K562 (cell line): ENCODE results near the gene OR2M4. TPM values are rescaled to one million over a fixed set of nuclear protein-coding genes. Genes with fewer than 3 reads are reported as not detected.

Source experiments
- ATAC-seq: fragments of 200-7000 bp; cut with Tn5 transposase; 3 replicates; pipeline ENCODE4 v1.9.1; 2020; ENCODE audit warnings: moderate library complexity
- BruUV-seq: library from RNA; stranded (reverse); fragments of 400-500 nt; replicated peaks from 2 replicates; lab custom pipeline; 2021; lab: Mats Ljungman, UMichigan
- CTCF ChIA-PET: fragments of 300-600 bp; formaldehyde crosslinking; extraction: SDS; loops from one replicate; lab custom pipeline; 2021; ENCODE audit warnings: low intra/inter-chr PET ratio; lab: Yijun Ruan, JAX
- POLR2A ChIA-PET: fragments of 300-600, 350-650 bp; sonication (Branson Sonifier 250); formaldehyde crosslinking; extraction: SDS; loops from one replicate; lab custom pipeline; 2021; ENCODE audit warnings: antibody characterized with exemption, inconsistent platforms; lab: Yijun Ruan, JAX
- DNase-seq, 4 experiments: peaks; one replicate each; pipeline versions ENCODE4 v3.0.0 to v3.0.0-alpha.2; 2011 to 2018; ENCODE audit warnings: low spot score in 3 of 4, mixed read lengths in 3 of 4; ENCODE audit errors: extremely low read depth in 1 of 4
- FAIRE-seq: peaks from 2 replicates; lab custom pipeline; 2011; peaks lifted over from hg19 to GRCh38; lab: Jason Lieb, UNC
- H2AFZ ChIP-seq: 2 replicates; pipeline ENCODE4 v1.6.0; 2011; ENCODE audit warnings: low read depth, low read length, control low read depth, inconsistent platforms
- H3K27ac ChIP-seq: fragments of 200-600 bp; 3 replicates; pipeline ENCODE4 v1.8.0; 2011; ENCODE audit warnings: low read depth, mild to moderate bottlenecking, control low read depth, inconsistent platforms, low read length, moderate library complexity, mixed read lengths; ENCODE audit errors: extremely low read depth
- H3K27me3 ChIP-seq, 2 experiments: fragments of 300-600 bp in 1 of 2; 2 replicates in 1 of 2; 3 replicates in 1 of 2; pipeline versions ENCODE4 v1.6.0 to v1.8.0; 2011; ENCODE audit warnings: inconsistent platforms in 2 of 2, low read length in 2 of 2, mild to moderate bottlenecking in 1 of 2, mixed read lengths in 1 of 2, moderate library complexity in 1 of 2; ENCODE audit not compliant: control insufficient read depth in 2 of 2, insufficient read depth in 2 of 2
- H3K36me3 ChIP-seq: fragments of 300-600 bp; 3 replicates; pipeline ENCODE4 v1.8.0; 2011; ENCODE audit warnings: mild to moderate bottlenecking, low read length, inconsistent platforms; ENCODE audit not compliant: control insufficient read depth, insufficient read depth
- H3K4me1 ChIP-seq, 2 experiments: fragments of 200-600 bp in 1 of 2; replicated peaks in 1 of 2; 2 replicates in 1 of 2; 3 replicates in 1 of 2; pipeline versions ENCODE4 v1.5.1 to v1.8.0; 2011; ENCODE audit warnings: inconsistent platforms in 2 of 2, low read length in 2 of 2, mild to moderate bottlenecking in 1 of 2, mixed read lengths in 1 of 2, moderate library complexity in 1 of 2; ENCODE audit not compliant: control insufficient read depth in 2 of 2, insufficient read depth in 2 of 2
- H3K4me2 ChIP-seq: 2 replicates; pipeline ENCODE4 v1.6.1; 2011; ENCODE audit warnings: low read length, control low read depth, inconsistent platforms, mixed read lengths; ENCODE audit not compliant: insufficient read depth
- H3K4me3 ChIP-seq: fragments of 200-600 bp; sonication (generic), shearing (Covaris generic); 2 replicates; pipeline ENCODE4 v1.5.1; 2016; ENCODE audit warnings: control low read depth, inconsistent platforms
- H3K79me2 ChIP-seq: fragments of 200-600 bp; 3 replicates; pipeline ENCODE4 v1.8.0; 2011; ENCODE audit warnings: low read length, inconsistent platforms; ENCODE audit not compliant: control insufficient read depth, insufficient read depth
- H3K9ac ChIP-seq, 2 experiments: 2 replicates each; pipeline versions ENCODE4 v1.6.0 to v1.6.1; 2011; ENCODE audit warnings: low read depth in 2 of 2, low read length in 2 of 2, control low read depth in 1 of 2, inconsistent platforms in 1 of 2, mild to moderate bottlenecking in 1 of 2, mixed read lengths in 1 of 2; ENCODE audit not compliant: insufficient read depth in 1 of 2
- H3K9me1 ChIP-seq: one replicate; pipeline ENCODE4 v1.6.0; 2011; ENCODE audit warnings: inconsistent platforms, mild to moderate bottlenecking, low read length, moderate library complexity; ENCODE audit not compliant: control insufficient read depth, insufficient read depth
- H3K9me3 ChIP-seq: replicated peaks from 2 replicates; pipeline ENCODE4 v1.5.1; 2011; ENCODE audit warnings: low read depth, low read length, inconsistent platforms; ENCODE audit not compliant: control insufficient read depth, insufficient read depth
- H4K20me1 ChIP-seq: replicated peaks from 2 replicates; pipeline ENCODE4 v1.6.1; 2011; ENCODE audit warnings: low read length, inconsistent platforms, mixed read lengths; ENCODE audit not compliant: control insufficient read depth, insufficient read depth
- BRCA1 ChIP-seq, 2 experiments: fragments of 450-650 bp in 1 of 2; sonication (generic) in 1 of 2; formaldehyde crosslinking in 1 of 2; IDR thresholded peaks; 2 replicates each; pipeline versions ENCODE4 v1.5.0 to v1.6.1; 2017 to 2020; ENCODE audit warnings: mild to moderate bottlenecking in 1 of 2, missing genetic modification reagents in 1 of 2
- CCAR2 ChIP-seq: fragments of 200-400 bp; formaldehyde crosslinking; IDR thresholded peaks from 2 replicates; pipeline ENCODE4 v1.6.1; 2017; ENCODE audit warnings: mild to moderate bottlenecking, low read depth, low read length
- EP300 ChIP-seq: IDR thresholded peaks from 2 replicates; pipeline ENCODE4 v1.6.1; 2012; ENCODE audit warnings: low read length, improper control_type of control experiment
- ILK ChIP-seq: fragments of 450-650 bp; IDR thresholded peaks from 2 replicates; pipeline ENCODE4 v1.6.1; 2016; ENCODE audit warnings: missing genetic modification characterization, low read depth, mild to moderate bottlenecking, missing compliant biosample characterization, moderate library complexity, borderline replicate concordance
- KLF13 ChIP-seq: fragments of 450-650 bp; IDR thresholded peaks from 2 replicates; pipeline ENCODE4 v1.6.1; 2016; ENCODE audit warnings: missing genetic modification characterization, low read depth, mild to moderate bottlenecking, missing compliant biosample characterization, moderate library complexity, borderline replicate concordance
- NCOA4 ChIP-seq: fragments of 450-650 bp; IDR thresholded peaks from 2 replicates; pipeline ENCODE4 v1.6.1; 2018; ENCODE audit warnings: mild to moderate bottlenecking; ENCODE audit not compliant: partially characterized antibody
- RBM25 ChIP-seq: fragments of 200-400 bp; formaldehyde crosslinking; IDR thresholded peaks from 2 replicates; pipeline ENCODE4 v1.6.1; 2018; ENCODE audit warnings: low read length, low read depth, moderate library complexity; ENCODE audit not compliant: severe bottlenecking
- TCF3 ChIP-seq: sonication (generic); formaldehyde crosslinking; IDR thresholded peaks from 2 replicates; pipeline ENCODE4 v1.4.0; 2020; ENCODE audit warnings: mild to moderate bottlenecking, missing genetic modification reagents
- TEAD1 ChIP-seq, 2 experiments: fragments of 450-650 bp in 1 of 2; sonication (generic) in 1 of 2; formaldehyde crosslinking; IDR thresholded peaks; 2 replicates each; pipeline versions ENCODE4 v1.4.0 to v1.8.0; 2020 to 2022; ENCODE audit warnings: mild to moderate bottlenecking in 2 of 2, missing genetic modification reagents in 1 of 2
- ZBTB34 ChIP-seq: fragments of 250-450 bp; sonication (Bioruptor Pico); IDR thresholded peaks from 2 replicates; pipeline ENCODE4 v1.8.0; 2021; ENCODE audit warnings: mild to moderate bottlenecking, moderate library complexity
- ZNF695 ChIP-seq: fragments of 450-650 bp; formaldehyde crosslinking; IDR thresholded peaks from 2 replicates; pipeline ENCODE4 v1.4.0; 2020; ENCODE audit warnings: mild to moderate bottlenecking, moderate library complexity
- WGBS: fragments of 100-300 bp; shearing (Covaris generic); methylation state at CpG from one replicate; pipeline ENCODE4 v1.1.6; 2016; ENCODE audit warnings: low coverage, mixed read lengths; ENCODE audit not compliant: insufficient coverage; ENCODE audit errors: missing lambda C conversion rate; 5-methylcytosine and 5-hydroxymethylcytosine counted together
- in situ Hi-C: fragments of 300-500 bp; cut with MboI; formaldehyde crosslinking; loops from 4 replicates; pipeline ENCODE4 v1.15.0; 2018; ENCODE audit warnings: inconsistent platforms, mixed read lengths
- intact Hi-C: fragments of 100-400 bp; cut with micrococcal nuclease; formaldehyde crosslinking; loops from 2 replicates; pipeline ENCODE4 v1.14.2; 2022
- polyA plus RNA-seq, 8 experiments: library from polyadenylated mRNA; depleted of rRNA in 4 of 8; stranded (reverse) in 5 of 8; unstranded in 3 of 8; fragments of >200 nt; fragmentation: Nextera tagmentation in 2 of 8; fragmentation: Illumina TruSeq in 1 of 8; extraction: Ambion mirVana in 2 of 8; extraction: Trizol in 1 of 8; gene quantifications; 2 replicates each; pipeline versions ENCODE4 v1.2.1 to v1.2.3, GENCODE V29; 2011 to 2014; ENCODE audit warnings: inconsistent platforms in 1 of 8, missing spikeins in 1 of 8
- total RNA-seq, 7 experiments: library from RNA; depleted of rRNA in 6 of 7; stranded (reverse); fragments of >200 nt in 6 of 7; fragmentation: Illumina TruSeq in 2 of 7; extraction: Trizol in 2 of 7; gene quantifications; 2 replicates each; pipeline versions ENCODE4 v1.2.1 to v1.2.3, GENCODE V29; 2011 to 2021; ENCODE audit warnings: low replicate concordance in 1 of 7
- TF ChIP-seq, protein P1 (sequence below), 2 experiments: IDR thresholded peaks; 2 replicates each; pipeline ENCODE4 v1.6.1; 2012; ENCODE audit warnings: improper control_type of control experiment in 2 of 2, low read depth in 2 of 2, low read length in 2 of 2, borderline replicate concordance in 1 of 2
- TF ChIP-seq, protein P2 (sequence below): fragments of 150-350 bp; conservative IDR thresholded peaks from 2 replicates; pipeline ENCODE4 v1.6.1; 2014; ENCODE audit warnings: low read length

Gene OR2M4
- total and polyA plus RNA-seq, 9 of the 15 experiments (the other 6 are each of a cell fraction or from before 2014, with no cell fraction given): not detected

DNA sequence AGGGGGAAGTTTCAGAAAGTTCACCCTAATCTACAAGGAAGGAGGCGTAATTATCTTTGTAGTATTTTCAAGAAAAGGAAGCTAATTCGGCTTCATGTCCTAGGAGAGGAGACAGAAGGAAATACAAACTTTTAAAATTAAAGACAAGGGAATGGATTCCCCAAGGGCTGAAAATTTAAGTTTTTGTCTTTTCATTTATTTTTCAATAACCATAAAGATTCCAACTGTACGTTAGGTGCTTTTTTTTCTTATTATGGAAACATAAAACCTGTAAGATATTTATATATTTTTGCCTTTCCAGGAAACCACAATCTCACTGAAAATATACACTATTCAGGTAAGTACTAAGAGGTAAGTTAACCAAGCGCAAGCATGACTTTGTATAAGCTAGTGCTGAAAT, 34.3 kb upstream of the OR2M4 start, which contains the start of gene OR2M3:
OR2M3 (plus strand) TSS at position 301 of the 400 bp plus-strand sequence. CDS start 5,803 bp downstream, outside the sequence.
- FAIRE-seq: no peak
- Histone ChIP-seq H3K9ac (no peak within 1 kb of the TSS), H3K9me3 (no peaks in the 10 kb centered on the region; the same call in 1 of the 2 replicates), H4K20me1 (no peaks in the 10 kb centered on the region), H3K79me2 (no peaks in the 10 kb centered on the region), H3K27me3 (no peaks in the 10 kb centered on the region), H3K27ac (no peak within 1 kb of the TSS), H2AFZ (no peak within 1 kb of the TSS), H3K9me1 (no peaks in the 10 kb centered on the region), H3K4me3 (no peak within 1 kb of the TSS), H3K4me1 (no peaks in the 10 kb centered on the region), H3K4me2 (no peak within 1 kb of the TSS), H3K36me3 (no peaks in the 10 kb centered on the region)
- 2% methylated on average over 4 of the region's 4 CpGs for WGBS
- intact Hi-C loops: no loop called here
- ATAC-seq: no peak
- TF ChIP-seq BRCA1 (IDR thresholded peaks at IDR 0.05): no peak
- no peak for TF ChIP-seq BRCA1 (CRISPR knock-in tag; IDR thresholded peaks at IDR 0.05)
- no peak for TF ChIP-seq ZBTB34 (CRISPR knock-in tag)
- no peak for TF ChIP-seq ZNF695
- TF ChIP-seq KLF13: no peak
- TF ChIP-seq, protein P1, sequence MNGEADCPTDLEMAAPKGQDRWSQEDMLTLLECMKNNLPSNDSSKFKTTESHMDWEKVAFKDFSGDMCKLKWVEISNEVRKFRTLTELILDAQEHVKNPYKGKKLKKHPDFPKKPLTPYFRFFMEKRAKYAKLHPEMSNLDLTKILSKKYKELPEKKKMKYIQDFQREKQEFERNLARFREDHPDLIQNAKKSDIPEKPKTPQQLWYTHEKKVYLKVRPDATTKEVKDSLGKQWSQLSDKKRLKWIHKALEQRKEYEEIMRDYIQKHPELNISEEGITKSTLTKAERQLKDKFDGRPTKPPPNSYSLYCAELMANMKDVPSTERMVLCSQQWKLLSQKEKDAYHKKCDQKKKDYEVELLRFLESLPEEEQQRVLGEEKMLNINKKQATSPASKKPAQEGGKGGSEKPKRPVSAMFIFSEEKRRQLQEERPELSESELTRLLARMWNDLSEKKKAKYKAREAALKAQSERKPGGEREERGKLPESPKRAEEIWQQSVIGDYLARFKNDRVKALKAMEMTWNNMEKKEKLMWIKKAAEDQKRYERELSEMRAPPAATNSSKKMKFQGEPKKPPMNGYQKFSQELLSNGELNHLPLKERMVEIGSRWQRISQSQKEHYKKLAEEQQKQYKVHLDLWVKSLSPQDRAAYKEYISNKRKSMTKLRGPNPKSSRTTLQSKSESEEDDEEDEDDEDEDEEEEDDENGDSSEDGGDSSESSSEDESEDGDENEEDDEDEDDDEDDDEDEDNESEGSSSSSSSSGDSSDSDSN (IDR thresholded peaks at IDR 0.05; ENCODE audit: borderline replicate concordance in 1 of 2, low read depth in 2 of 2, low read length in 2 of 2): no peak
- no peak for TF ChIP-seq NCOA4
- no peak for TF ChIP-seq TCF3 (CRISPR knock-in tag)
- TF ChIP-seq, protein P2, sequence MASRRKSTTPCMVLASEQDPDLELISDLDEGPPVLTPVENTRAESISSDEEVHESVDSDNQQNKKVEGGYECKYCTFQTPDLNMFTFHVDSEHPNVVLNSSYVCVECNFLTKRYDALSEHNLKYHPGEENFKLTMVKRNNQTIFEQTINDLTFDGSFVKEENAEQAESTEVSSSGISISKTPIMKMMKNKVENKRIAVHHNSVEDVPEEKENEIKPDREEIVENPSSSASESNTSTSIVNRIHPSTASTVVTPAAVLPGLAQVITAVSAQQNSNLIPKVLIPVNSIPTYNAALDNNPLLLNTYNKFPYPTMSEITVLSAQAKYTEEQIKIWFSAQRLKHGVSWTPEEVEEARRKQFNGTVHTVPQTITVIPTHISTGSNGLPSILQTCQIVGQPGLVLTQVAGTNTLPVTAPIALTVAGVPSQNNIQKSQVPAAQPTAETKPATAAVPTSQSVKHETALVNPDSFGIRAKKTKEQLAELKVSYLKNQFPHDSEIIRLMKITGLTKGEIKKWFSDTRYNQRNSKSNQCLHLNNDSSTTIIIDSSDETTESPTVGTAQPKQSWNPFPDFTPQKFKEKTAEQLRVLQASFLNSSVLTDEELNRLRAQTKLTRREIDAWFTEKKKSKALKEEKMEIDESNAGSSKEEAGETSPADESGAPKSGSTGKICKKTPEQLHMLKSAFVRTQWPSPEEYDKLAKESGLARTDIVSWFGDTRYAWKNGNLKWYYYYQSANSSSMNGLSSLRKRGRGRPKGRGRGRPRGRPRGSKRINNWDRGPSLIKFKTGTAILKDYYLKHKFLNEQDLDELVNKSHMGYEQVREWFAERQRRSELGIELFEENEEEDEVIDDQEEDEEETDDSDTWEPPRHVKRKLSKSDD: no peak
- no peak for TF ChIP-seq RBM25
- no peak for TF ChIP-seq EP300
- TF ChIP-seq ILK (tag): no peak
- no peak for TF ChIP-seq TEAD1 (CRISPR knock-in tag; IDR thresholded peaks at IDR 0.05)
- no peak for TF ChIP-seq CCAR2
- ChIA-PET POLR2A (no interaction called here), CTCF (no interaction called here)
- no TSS peak for BruUV-seq
- DNase-seq: no peak
- in situ Hi-C loops: no loop called here
